ENCODE measurements around the gene DSCAML1.

DSCAML1 gene

GRCh38 chr11:117616979-117617378 lies 180.0 kb downstream of the DSCAML1 start:
- Histone ChIP-seq H3K4me3 (ENCODE audit: low read length) (no peak overlapping the region), H3K9ac (ENCODE audit: low read length) (no peak overlapping the region), H3K79me2 (ENCODE audit: low read length) (no peaks in the 10 kb centered on the region), H2AFZ (ENCODE audit: low read depth, low read length) (no peak overlapping the region), H3K27ac (ENCODE audit: low read length) (no peak overlapping the region), H3K4me2 (ENCODE audit: low read length) (no peak overlapping the region), H4K20me1 (ENCODE audit: insufficient read depth, low read length) (no peaks in the 10 kb centered on the region), H3K36me3 (replicated peaks; ENCODE audit: low read depth, low read length) (no peaks in the 10 kb centered on the region), H3K4me1 (ENCODE audit: low read length) (peaks cover 5% of the 10 kb centered on the region; the same call in 1 of the 2 replicates), H3K27me3 (ENCODE audit: low read depth, low read length) (0 out of 2 replicates have a peak, but pooled peaks cover 6% of the 10 kb centered on the region), H3K9me3 (ENCODE audit: insufficient read depth, low read length) (no peaks in the 10 kb centered on the region)
- TF ChIP-seq CTCF (IDR thresholded peaks at IDR 0.05; ENCODE audit: low read depth, low read length) (no peak), EZH2phosphoT487 (IDR thresholded peaks at IDR 0.05; ENCODE audit: low read depth) (no peak)

GRCh38 chr11:117614728-117615127 lies 182.3 kb downstream of the DSCAML1 start:
- no peak for TF ChIP-seq EZH2phosphoT487 (IDR thresholded peaks at IDR 0.05; ENCODE audit: low read depth)
- TF ChIP-seq CTCF (IDR thresholded peaks at IDR 0.05; ENCODE audit: low read depth, low read length), result 0 out of 2 replicates have a peak, but pooled peaks have one; percentile 6
- peaks cover 16% of the 10 kb centered on the region for H3K4me1 ChIP-seq (ENCODE audit: low read length)
- no peaks in the 10 kb centered on the region for H3K36me3 ChIP-seq (replicated peaks; ENCODE audit: low read depth, low read length)
- H4K20me1 ChIP-seq (ENCODE audit: insufficient read depth, low read length), result no peaks in the 10 kb centered on the region
- no peak overlapping the region for H3K4me3 ChIP-seq (ENCODE audit: low read length)
- H3K9me3 ChIP-seq (ENCODE audit: insufficient read depth, low read length), result no peaks in the 10 kb centered on the region
- H3K4me2 ChIP-seq (ENCODE audit: low read length), result no peak overlapping the region
- 0 out of 2 replicates have a peak, but pooled peaks cover 6% of the 10 kb centered on the region for H3K27me3 ChIP-seq (ENCODE audit: low read depth, low read length)
- no peaks in the 10 kb centered on the region for H3K79me2 ChIP-seq (ENCODE audit: low read length)
- no peak overlapping the region for H2AFZ ChIP-seq (ENCODE audit: low read depth, low read length)
- no peak overlapping the region for H3K27ac ChIP-seq (ENCODE audit: low read length)
- no peak overlapping the region for H3K9ac ChIP-seq (ENCODE audit: low read length)

GRCh38 chr11:117613521-117613920 lies 183.5 kb downstream of the DSCAML1 start:
- no peaks in the 10 kb centered on the region for H3K36me3 ChIP-seq (replicated peaks; ENCODE audit: low read depth, low read length)
- H3K9ac ChIP-seq (ENCODE audit: low read length), result no peak overlapping the region
- no peak overlapping the region for H2AFZ ChIP-seq (ENCODE audit: low read depth, low read length)
- no peaks in the 10 kb centered on the region for H4K20me1 ChIP-seq (ENCODE audit: insufficient read depth, low read length)
- H3K27ac ChIP-seq (ENCODE audit: low read length), result no peak overlapping the region
- no peaks in the 10 kb centered on the region for H3K9me3 ChIP-seq (ENCODE audit: insufficient read depth, low read length)
- H3K4me3 ChIP-seq (ENCODE audit: low read length), result no peak overlapping the region
- H3K79me2 ChIP-seq (ENCODE audit: low read length), result no peaks in the 10 kb centered on the region
- H3K27me3 ChIP-seq (ENCODE audit: low read depth, low read length), result 0 out of 2 replicates have a peak, but pooled peaks cover 6% of the 10 kb centered on the region
- H3K4me1 ChIP-seq (ENCODE audit: low read length), result peaks cover 24% of the 10 kb centered on the region
- H3K4me2 ChIP-seq (ENCODE audit: low read length), result no peak overlapping the region
- TF ChIP-seq CTCF (IDR thresholded peaks at IDR 0.05; ENCODE audit: low read depth, low read length) (no peak), EZH2phosphoT487 (IDR thresholded peaks at IDR 0.05; ENCODE audit: low read depth) (no peak)

- H3K79me2 ChIP-seq (ENCODE audit: low read length), result no peaks in the 10 kb centered on the region
- H3K27me3 ChIP-seq (ENCODE audit: low read depth, low read length), result 0 out of 2 replicates have a peak, but pooled peaks cover 6% of the 10 kb centered on the region
- H3K9ac ChIP-seq (ENCODE audit: low read length), result no peak overlapping the region
- H3K27ac ChIP-seq (ENCODE audit: low read length), result no peak overlapping the region
- H3K4me2 ChIP-seq (ENCODE audit: low read length), result no peak overlapping the region
- H4K20me1 ChIP-seq (ENCODE audit: insufficient read depth, low read length), result no peaks in the 10 kb centered on the region
- no peaks in the 10 kb centered on the region for H3K9me3 ChIP-seq (ENCODE audit: insufficient read depth, low read length)
- H3K4me1 ChIP-seq (ENCODE audit: low read length), result peaks cover 30% of the 10 kb centered on the region
- H3K36me3 ChIP-seq (replicated peaks; ENCODE audit: low read depth, low read length), result no peaks in the 10 kb centered on the region
- no peak overlapping the region for H3K4me3 ChIP-seq (ENCODE audit: low read length)
- H2AFZ ChIP-seq (ENCODE audit: low read depth, low read length), result no peak overlapping the region
- TF ChIP-seq CTCF (IDR thresholded peaks at IDR 0.05; ENCODE audit: low read depth, low read length) (no peak), EZH2phosphoT487 (IDR thresholded peaks at IDR 0.05; ENCODE audit: low read depth) (no peak)
These were observed 184.8 kb downstream of the DSCAML1 start for GRCh38 chr11:117612177-117612576.
